ENCODE measurements around the gene UQCRH. TPM values are rescaled to one million over a fixed set of nuclear protein-coding genes. Genes with fewer than 3 reads are reported as not detected.

Gene UQCRH
- total RNA-seq, 1 experiment from 2014 or later: 663 TPM

DNA sequence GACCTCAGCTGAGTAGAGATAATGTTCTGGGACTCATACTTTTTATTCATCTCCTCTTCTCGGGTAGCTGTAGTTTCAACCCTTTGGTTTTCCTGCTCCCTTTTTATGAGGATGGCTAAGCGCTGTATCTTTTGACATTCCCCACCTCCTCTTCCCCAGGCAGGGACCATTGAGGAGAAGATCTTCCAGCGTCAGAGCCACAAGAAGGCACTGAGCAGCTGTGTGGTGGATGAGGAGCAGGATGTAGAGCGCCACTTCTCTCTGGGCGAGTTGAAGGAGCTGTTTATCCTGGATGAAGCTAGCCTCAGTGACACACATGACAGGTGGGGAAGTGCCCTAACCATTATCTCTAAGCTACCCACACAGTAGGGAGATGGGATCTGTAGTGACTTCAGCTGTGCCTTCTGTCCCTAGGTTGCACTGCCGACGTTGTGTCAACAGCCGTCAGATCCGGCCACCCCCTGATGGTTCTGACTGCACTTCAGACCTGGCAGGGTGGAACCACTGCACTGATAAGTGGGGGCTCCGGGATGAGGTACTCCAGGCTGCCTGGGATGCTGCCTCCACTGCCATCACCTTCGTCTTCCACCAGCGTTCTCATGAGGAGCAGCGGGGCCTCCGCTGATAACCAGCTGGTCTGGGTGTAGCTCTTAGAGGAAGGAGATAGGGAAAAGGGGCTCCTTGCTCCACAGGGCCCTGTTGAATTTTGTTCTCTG lies 25.7 kb upstream of the UQCRH start:
- CTCF ChIA-PET: no interaction called here
- no peak for ATAC-seq
- POLR2A ChIA-PET: no interaction called here
- Mint-ChIP-seq H3K27ac (no peak overlapping the region), H3K4me1 (no peaks in the 10 kb centered on the region), H3K9me3 (no peaks in the 10 kb centered on the region), H3K27me3 (ENCODE audit: low read depth) (no peaks in the 10 kb centered on the region), H3K36me3 (peaks cover 51% of the 10 kb centered on the region), H3K4me3 (no peak overlapping the region)
- DNase-seq (ENCODE audit: low spot score): no peak
- no peak for TF ChIP-seq USF1 (CRISPR knock-in tag; IDR thresholded peaks at IDR 0.05)
- no peak for TF ChIP-seq ZNF138 (CRISPR knock-in tag; conservative IDR thresholded peaks at IDR 0.05)
- no peak for TF ChIP-seq ARID4B (CRISPR knock-in tag; IDR thresholded peaks at IDR 0.05; ENCODE audit: borderline replicate concordance)
- TF ChIP-seq PREB (CRISPR knock-in tag; IDR thresholded peaks at IDR 0.05; ENCODE audit: borderline replicate concordance): no peak
- TF ChIP-seq MYBL2 (CRISPR knock-in tag; IDR thresholded peaks at IDR 0.05): no peak
- no peak for TF ChIP-seq AFF4 (CRISPR knock-in tag; IDR thresholded peaks at IDR 0.05; ENCODE audit: borderline replicate concordance)
- no peak for TF ChIP-seq MXD4 (CRISPR knock-in tag; IDR thresholded peaks at IDR 0.05; ENCODE audit: borderline replicate concordance)
- no peak for TF ChIP-seq TP53 (CRISPR knock-in tag; IDR thresholded peaks at IDR 0.05)
- TF ChIP-seq, protein P1, sequence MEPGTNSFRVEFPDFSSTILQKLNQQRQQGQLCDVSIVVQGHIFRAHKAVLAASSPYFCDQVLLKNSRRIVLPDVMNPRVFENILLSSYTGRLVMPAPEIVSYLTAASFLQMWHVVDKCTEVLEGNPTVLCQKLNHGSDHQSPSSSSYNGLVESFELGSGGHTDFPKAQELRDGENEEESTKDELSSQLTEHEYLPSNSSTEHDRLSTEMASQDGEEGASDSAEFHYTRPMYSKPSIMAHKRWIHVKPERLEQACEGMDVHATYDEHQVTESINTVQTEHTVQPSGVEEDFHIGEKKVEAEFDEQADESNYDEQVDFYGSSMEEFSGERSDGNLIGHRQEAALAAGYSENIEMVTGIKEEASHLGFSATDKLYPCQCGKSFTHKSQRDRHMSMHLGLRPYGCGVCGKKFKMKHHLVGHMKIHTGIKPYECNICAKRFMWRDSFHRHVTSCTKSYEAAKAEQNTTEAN (CRISPR knock-in tag; IDR thresholded peaks at IDR 0.05): no peak
- TF ChIP-seq MAX (CRISPR knock-in tag; IDR thresholded peaks at IDR 0.05): no peak
- TF ChIP-seq ELF4 (CRISPR knock-in tag; IDR thresholded peaks at IDR 0.05; ENCODE audit: low read depth): no peak
- TF ChIP-seq RELA (CRISPR knock-in tag; IDR thresholded peaks at IDR 0.05; ENCODE audit: borderline replicate concordance): no peak
- no peak for TF ChIP-seq FOXJ3 (CRISPR knock-in tag; IDR thresholded peaks at IDR 0.05; ENCODE audit: borderline replicate concordance)
